BLaER1 treated with 17β-estradiol and CSF1 and Interleukin-3, amounts not matched to agents 10 nM and 100 nM (cell line): ENCODE data around the gene JAZF1.
A peak's percentile ranks its signal among the peaks of the same experiment; 100 is the strongest.

Experiments used
- H3K27ac ChIP-seq, 11 experiments: shearing (Covaris generic); formaldehyde crosslinking; 2 replicates each; pipeline ENCODE4 v1.8.1; 2022
- H3K27me3 ChIP-seq, 11 experiments: shearing (Covaris generic); formaldehyde crosslinking; 2 replicates each; pipeline ENCODE4 v1.8.1; 2022
- H3K36me3 ChIP-seq, 11 experiments: shearing (Covaris generic); formaldehyde crosslinking; 2 replicates each; pipeline ENCODE4 v1.8.1; 2022
- H3K4me1 ChIP-seq, 10 experiments: shearing (Covaris generic); formaldehyde crosslinking; 2 replicates each; pipeline ENCODE4 v1.8.1; 2022
- H3K4me2 ChIP-seq, 11 experiments: shearing (Covaris generic); formaldehyde crosslinking; 2 replicates each; pipeline ENCODE4 v1.8.1; 2022
- H3K4me3 ChIP-seq, 10 experiments: shearing (Covaris generic); formaldehyde crosslinking; 2 replicates each; pipeline ENCODE4 v1.8.1; 2022
- H3K9ac ChIP-seq, 11 experiments: shearing (Covaris generic); formaldehyde crosslinking; 2 replicates each; pipeline ENCODE4 v1.8.1; 2022
- H3K9me3 ChIP-seq, 11 experiments: shearing (Covaris generic); formaldehyde crosslinking; replicated peaks in 1 of 11; 2 replicates each; pipeline ENCODE4 v1.8.1; 2022
- H4K20me1 ChIP-seq, 11 experiments: shearing (Covaris generic); formaldehyde crosslinking; 2 replicates each; pipeline ENCODE4 v1.8.1; 2022
- Cebpa-rat ChIP-seq, 11 experiments: shearing (Covaris generic); IDR thresholded peaks; 2 replicates each; pipeline ENCODE4 v1.8.1; 2022

The JAZF1 gene

GRCh38 chr7:28140979-28141378 lies 39.6 kb downstream of the JAZF1 start:
- Histone ChIP-seq H3K27ac (no peak overlapping the region), H3K27me3 (no peaks in the 10 kb centered on the region), H3K9me3 (peaks cover 0 to 4% (median 0%) of the 10 kb centered on the region in 11 experiments; a peak in 7 of 22 replicates), H3K36me3 (peaks cover 0 to 51% (median 9%) of the 10 kb centered on the region in 11 experiments; a peak in 12 of 22 replicates), H3K4me2 (no peak overlapping the region), H4K20me1 (peaks cover 0 to 19% (median 6%) of the 10 kb centered on the region in 11 experiments; a peak in 8 of 22 replicates), H3K9ac (no peak overlapping the region), H3K4me1 (peaks cover 0 to 20% (median 9%) of the 10 kb centered on the region in 10 experiments; a peak in 8 of 20 replicates), H3K4me3 (no peak overlapping the region)
- no peak for TF ChIP-seq Cebpa-rat (IDR thresholded peaks at IDR 0.05)

GRCh38 chr7:28138837-28139236 lies 41.8 kb downstream of the JAZF1 start:
- Histone ChIP-seq H3K4me1 (peaks cover 0 to 7% (median 0%) of the 10 kb centered on the region in 10 experiments; a peak in 2 of 20 replicates), H3K4me2 (no peak overlapping the region)

GRCh38 chr7:28137463-28137862 lies 43.1 kb downstream of the JAZF1 start:
- no peak for TF ChIP-seq Cebpa-rat (IDR thresholded peaks at IDR 0.05)
- H3K27ac ChIP-seq: no peak overlapping the region
- H3K27me3 ChIP-seq: no peaks in the 10 kb centered on the region
- H4K20me1 ChIP-seq: peaks cover 0 to 24% (median 3%) of the 10 kb centered on the region in 11 experiments; a peak in 8 of 22 replicates
- peaks cover 0 to 9% (median 0%) of the 10 kb centered on the region in 10 experiments; a peak in 3 of 20 replicates for H3K4me1 ChIP-seq
- H3K4me3 ChIP-seq: no peak overlapping the region
- no peaks in the 10 kb centered on the region for H3K9me3 ChIP-seq
- peak overlapping the region in 2 of 11 experiments; percentile 1 to 29; a peak in 1 of 22 replicates for H3K4me2 ChIP-seq
- H3K36me3 ChIP-seq: peaks cover 0 to 46% (median 9%) of the 10 kb centered on the region in 11 experiments; a peak in 12 of 22 replicates
- H3K9ac ChIP-seq: no peak overlapping the region

More at GRCh38 chr7:28138837-28139236, 41.8 kb downstream of the JAZF1 start:
- no peak overlapping the region for H3K9ac ChIP-seq
- peaks cover 0 to 19% (median 6%) of the 10 kb centered on the region in 11 experiments; a peak in 8 of 22 replicates for H4K20me1 ChIP-seq
- no peak for TF ChIP-seq Cebpa-rat (IDR thresholded peaks at IDR 0.05)
- H3K9me3 ChIP-seq: no peaks in the 10 kb centered on the region
- H3K27me3 ChIP-seq: no peaks in the 10 kb centered on the region
- H3K4me3 ChIP-seq: no peak overlapping the region
- peaks cover 0 to 48% (median 9%) of the 10 kb centered on the region in 11 experiments; a peak in 12 of 22 replicates for H3K36me3 ChIP-seq
- H3K27ac ChIP-seq: no peak overlapping the region

GRCh38 chr7:28136885-28137284 lies 43.7 kb downstream of the JAZF1 start:
- no peak overlapping the region for H3K27ac ChIP-seq
- no peak for TF ChIP-seq Cebpa-rat (IDR thresholded peaks at IDR 0.05)
- peaks cover 0 to 21% (median 0%) of the 10 kb centered on the region in 11 experiments; a peak in 4 of 22 replicates for H4K20me1 ChIP-seq
- no peak overlapping the region for H3K4me3 ChIP-seq
- H3K4me2 ChIP-seq: peak overlapping the region in 2 of 11 experiments; percentile 1 to 29; a peak in 1 of 22 replicates
- H3K9ac ChIP-seq: no peak overlapping the region
- H3K36me3 ChIP-seq: peaks cover 0 to 40% (median 9%) of the 10 kb centered on the region in 11 experiments; a peak in 11 of 22 replicates
- no peaks in the 10 kb centered on the region for H3K27me3 ChIP-seq
- no peaks in the 10 kb centered on the region for H3K9me3 ChIP-seq
- H3K4me1 ChIP-seq: peaks cover 0 to 9% (median 0%) of the 10 kb centered on the region in 10 experiments; a peak in 3 of 20 replicates

GRCh38 chr7:28136420-28136819 lies 44.2 kb downstream of the JAZF1 start:
- Histone ChIP-seq H4K20me1 (peaks cover 0 to 21% (median 0%) of the 10 kb centered on the region in 11 experiments; a peak in 4 of 22 replicates), H3K4me3 (no peak overlapping the region), H3K27ac (no peak overlapping the region), H3K36me3 (peaks cover 0 to 40% (median 9%) of the 10 kb centered on the region in 11 experiments; a peak in 11 of 22 replicates), H3K27me3 (no peaks in the 10 kb centered on the region), H3K9ac (no peak overlapping the region), H3K4me2 (no peak overlapping the region), H3K9me3 (no peaks in the 10 kb centered on the region), H3K4me1 (peaks cover 0 to 9% (median 0%) of the 10 kb centered on the region in 10 experiments; a peak in 3 of 20 replicates)
- no peak for TF ChIP-seq Cebpa-rat (IDR thresholded peaks at IDR 0.05)

- peaks cover 0 to 40% (median 9%) of the 10 kb centered on the region in 11 experiments; a peak in 11 of 22 replicates for H3K36me3 ChIP-seq
- no peaks in the 10 kb centered on the region for H3K27me3 ChIP-seq
- H3K9ac ChIP-seq: no peak overlapping the region
- H4K20me1 ChIP-seq: peaks cover 0 to 21% (median 0%) of the 10 kb centered on the region in 11 experiments; a peak in 4 of 22 replicates
- H3K9me3 ChIP-seq: no peaks in the 10 kb centered on the region
- H3K4me2 ChIP-seq: no peak overlapping the region
- H3K4me3 ChIP-seq: no peak overlapping the region
- TF ChIP-seq Cebpa-rat (IDR thresholded peaks at IDR 0.05): no peak
- no peak overlapping the region for H3K27ac ChIP-seq
- H3K4me1 ChIP-seq: peaks cover 0 to 9% (median 0%) of the 10 kb centered on the region in 10 experiments; a peak in 3 of 20 replicates
These were observed 44.8 kb downstream of the JAZF1 start for GRCh38 chr7:28135760-28136159.

- H3K9ac ChIP-seq: no peak overlapping the region
- no peak for TF ChIP-seq Cebpa-rat (IDR thresholded peaks at IDR 0.05)
These were observed 45.3 kb downstream of the JAZF1 start for GRCh38 chr7:28135315-28135714.

GRCh38 chr7:28133872-28134271 lies 46.7 kb downstream of the JAZF1 start:
- Histone ChIP-seq H3K9me3 (no peaks in the 10 kb centered on the region; a peak in 1 of 22 replicates), H3K4me2 (no peak overlapping the region), H3K27ac (no peak overlapping the region), H4K20me1 (peaks cover 0 to 14% (median 0%) of the 10 kb centered on the region in 11 experiments; a peak in 4 of 22 replicates), H3K36me3 (peaks cover 0 to 29% (median 9%) of the 10 kb centered on the region in 11 experiments; a peak in 11 of 22 replicates), H3K4me1 (peaks cover 0 to 16% (median 2%) of the 10 kb centered on the region in 10 experiments; a peak in 13 of 20 replicates), H3K27me3 (no peaks in the 10 kb centered on the region), H3K9ac (no peak overlapping the region), H3K4me3 (no peak overlapping the region)
- no peak for TF ChIP-seq Cebpa-rat (IDR thresholded peaks at IDR 0.05)

More at GRCh38 chr7:28135315-28135714, 45.3 kb downstream of the JAZF1 start:
- no peak overlapping the region for H3K4me3 ChIP-seq
- H3K27ac ChIP-seq: no peak overlapping the region
- H3K36me3 ChIP-seq: peaks cover 0 to 40% (median 9%) of the 10 kb centered on the region in 11 experiments; a peak in 11 of 22 replicates
- H3K4me2 ChIP-seq: no peak overlapping the region
- H3K4me1 ChIP-seq: peaks cover 0 to 9% (median 0%) of the 10 kb centered on the region in 10 experiments; a peak in 3 of 20 replicates
- no peaks in the 10 kb centered on the region for H3K9me3 ChIP-seq
- H4K20me1 ChIP-seq: peaks cover 0 to 21% (median 0%) of the 10 kb centered on the region in 11 experiments; a peak in 4 of 22 replicates
- no peaks in the 10 kb centered on the region for H3K27me3 ChIP-seq
